HG03280 (cell line): Measurements from ENCODE around the gene RNGTT.
"Not testable (repeated sequence)": the region's sequence is repeated elsewhere in the genome, so short reads cannot be mapped to it uniquely, and the experiment has no call there.

Experiments
- ATAC-seq: cut with Tn5 transposase; IDR thresholded peaks from one replicate; pipeline ENCODE4 v1.9.1; 2021; ENCODE audit warnings: mild to moderate bottlenecking, moderate library complexity; ENCODE audit not compliant: unreplicated experiment

RNGTT gene

GRCh38 chr6:88823998-88824397 lies 139.4 kb downstream of the RNGTT start:
- no peak for ATAC-seq

- no peak for ATAC-seq
Measured at GRCh38 chr6:88815491-88815890, 147.9 kb downstream of the RNGTT start.

GRCh38 chr6:88814909-88815308 lies 148.5 kb downstream of the RNGTT start:
- ATAC-seq, result no peak

- ATAC-seq, result no peak
Measured at GRCh38 chr6:88813045-88813444, 150.4 kb downstream of the RNGTT start.

GRCh38 chr6:88810701-88811100 lies 152.7 kb downstream of the RNGTT start:
- ATAC-seq, result no peak

- no peak for ATAC-seq
Measured at GRCh38 chr6:88810089-88810488, 153.3 kb downstream of the RNGTT start.

GRCh38 chr6:88808381-88808780 lies 155.0 kb downstream of the RNGTT start:
- ATAC-seq, result no peak

- ATAC-seq, result no peak
Measured at GRCh38 chr6:88807622-88808021, 155.8 kb downstream of the RNGTT start.

- ATAC-seq, result no peak
Measured at GRCh38 chr6:88806728-88807127, 156.7 kb downstream of the RNGTT start.

GRCh38 chr6:88804701-88805100 lies 158.7 kb downstream of the RNGTT start:
- no peak for ATAC-seq

GRCh38 chr6:88785478-88785877 lies 177.9 kb downstream of the RNGTT start:
- ATAC-seq, result no peak

GRCh38 chr6:88780714-88781389 lies 182.6 kb downstream of the RNGTT start:
- peak; percentile 54 for ATAC-seq

- no peak for ATAC-seq
Measured at GRCh38 chr6:88775866-88776571, 187.4 kb downstream of the RNGTT start.

- ATAC-seq, result not testable (repeated sequence)
Measured at GRCh38 chr6:88768114-88768513, 195.3 kb downstream of the RNGTT start.

- ATAC-seq, result no peak
Measured at GRCh38 chr6:88764081-88764480, 199.3 kb downstream of the RNGTT start.

- no peak for ATAC-seq
Measured at GRCh38 chr6:88763160-88763559, 200.3 kb downstream of the RNGTT start.

GRCh38 chr6:88761237-88762031 lies 202.0 kb downstream of the RNGTT start:
- ATAC-seq, result peak; percentile 73

GRCh38 chr6:88760091-88760490 lies 203.3 kb downstream of the RNGTT start:
- ATAC-seq, result no peak

GRCh38 chr6:88750936-88751335 lies 212.5 kb downstream of the RNGTT start:
- ATAC-seq, result no peak

- ATAC-seq, result no peak
Measured at GRCh38 chr6:88749849-88750248, 213.6 kb downstream of the RNGTT start.

GRCh38 chr6:88748141-88748540 lies 215.3 kb downstream of the RNGTT start:
- ATAC-seq, result no peak

GRCh38 chr6:88741939-88742338 lies 221.5 kb downstream of the RNGTT start:
- no peak for ATAC-seq
